LNCAP (cell line): ENCODE data around the gene MTURN.

ENCODE experiments used
- TF ChIP-seq, protein P1 (sequence below): fragments of 450-650 bp; IDR thresholded peaks from 2 replicates; pipeline ENCODE4 v1.5.1; 2017; ENCODE audit warnings: mild to moderate bottlenecking

MTURN gene

DNA sequence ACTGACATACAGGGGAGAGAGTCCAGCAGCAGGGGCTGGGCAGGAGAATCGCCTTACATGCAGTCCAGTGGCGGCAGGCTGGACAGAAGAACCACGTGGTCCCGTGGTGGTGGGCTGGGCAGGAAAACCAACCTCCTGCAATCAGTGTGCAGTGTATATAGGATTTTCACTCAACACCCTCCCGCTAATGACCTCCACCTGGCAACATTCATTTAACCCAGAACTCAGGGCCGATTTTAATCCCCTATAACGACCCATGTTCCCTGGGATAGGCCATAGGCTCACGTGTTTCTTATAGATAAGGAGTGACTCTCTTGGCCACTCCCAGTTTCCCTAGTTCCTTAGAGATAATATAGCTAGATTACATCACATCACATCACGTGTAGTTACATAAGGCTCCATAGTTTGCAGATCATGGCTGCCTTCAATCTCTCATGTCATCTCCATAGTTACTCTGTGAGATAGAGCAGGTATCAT is 19.4 kb downstream of the MTURN start:
- TF ChIP-seq, protein P1, sequence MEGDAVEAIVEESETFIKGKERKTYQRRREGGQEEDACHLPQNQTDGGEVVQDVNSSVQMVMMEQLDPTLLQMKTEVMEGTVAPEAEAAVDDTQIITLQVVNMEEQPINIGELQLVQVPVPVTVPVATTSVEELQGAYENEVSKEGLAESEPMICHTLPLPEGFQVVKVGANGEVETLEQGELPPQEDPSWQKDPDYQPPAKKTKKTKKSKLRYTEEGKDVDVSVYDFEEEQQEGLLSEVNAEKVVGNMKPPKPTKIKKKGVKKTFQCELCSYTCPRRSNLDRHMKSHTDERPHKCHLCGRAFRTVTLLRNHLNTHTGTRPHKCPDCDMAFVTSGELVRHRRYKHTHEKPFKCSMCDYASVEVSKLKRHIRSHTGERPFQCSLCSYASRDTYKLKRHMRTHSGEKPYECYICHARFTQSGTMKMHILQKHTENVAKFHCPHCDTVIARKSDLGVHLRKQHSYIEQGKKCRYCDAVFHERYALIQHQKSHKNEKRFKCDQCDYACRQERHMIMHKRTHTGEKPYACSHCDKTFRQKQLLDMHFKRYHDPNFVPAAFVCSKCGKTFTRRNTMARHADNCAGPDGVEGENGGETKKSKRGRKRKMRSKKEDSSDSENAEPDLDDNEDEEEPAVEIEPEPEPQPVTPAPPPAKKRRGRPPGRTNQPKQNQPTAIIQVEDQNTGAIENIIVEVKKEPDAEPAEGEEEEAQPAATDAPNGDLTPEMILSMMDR = no peak

DNA sequence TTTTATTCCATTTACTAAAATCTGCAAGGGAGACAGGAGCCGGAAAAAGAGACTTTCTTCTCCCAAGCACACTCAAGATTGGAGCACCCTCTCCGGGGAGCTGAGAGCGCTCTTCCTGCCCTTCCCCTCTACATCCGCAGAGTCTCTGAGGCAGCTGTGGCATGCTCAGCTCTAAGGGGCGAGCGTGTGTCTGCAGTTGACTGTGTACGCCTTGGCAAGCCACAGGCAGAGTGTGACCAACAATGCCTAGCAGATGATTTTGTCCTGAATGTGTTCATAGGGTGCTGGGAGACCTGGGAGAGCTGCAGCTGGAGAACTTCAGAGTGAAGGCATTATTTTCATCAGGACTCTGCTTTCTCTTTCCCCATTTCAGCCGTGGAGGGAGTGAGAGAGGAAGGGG is 20.7 kb downstream of the MTURN start:
- TF ChIP-seq, protein P1 = no peak

DNA sequence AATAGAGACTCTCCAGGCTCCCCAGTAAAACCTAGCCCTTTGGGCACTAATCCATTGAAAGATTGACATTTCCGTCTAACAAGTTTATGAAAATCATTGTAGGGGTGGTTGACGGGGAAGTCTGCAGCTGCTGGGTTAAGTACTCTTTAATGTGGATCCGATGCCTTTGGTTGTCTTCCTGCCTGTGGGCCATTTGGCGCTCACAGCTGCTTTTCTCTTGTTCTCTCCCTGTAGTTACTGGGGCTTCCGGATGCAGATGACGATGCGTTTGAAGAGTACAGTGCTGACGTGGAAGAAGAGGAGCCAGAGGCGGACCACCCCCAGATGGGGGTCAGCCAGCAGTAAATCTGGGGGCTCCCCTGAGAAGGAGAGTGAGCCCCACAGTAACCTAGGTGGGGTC is 22.4 kb downstream of the MTURN start:
- TF ChIP-seq, protein P1 = no peak

DNA sequence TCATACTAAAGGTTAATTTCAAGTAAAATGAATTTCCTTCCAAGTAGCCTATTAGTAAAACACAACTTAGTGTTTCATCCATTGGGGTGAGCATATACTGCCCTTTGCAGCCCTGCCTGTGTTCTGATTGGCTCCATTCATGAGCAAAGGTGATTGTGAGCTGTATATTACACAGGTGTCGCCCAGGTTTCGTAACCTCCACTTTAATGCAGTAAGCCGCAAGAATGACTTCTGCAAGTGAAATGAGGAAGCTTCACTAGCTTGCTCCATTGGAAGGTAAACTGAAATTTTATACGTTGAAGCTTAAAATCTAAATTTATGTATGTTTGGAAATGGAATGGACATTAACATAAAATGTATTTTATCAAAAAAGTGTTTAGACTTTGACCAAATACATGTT is 24.4 kb downstream of the MTURN start:
- TF ChIP-seq, protein P1 = no peak

DNA sequence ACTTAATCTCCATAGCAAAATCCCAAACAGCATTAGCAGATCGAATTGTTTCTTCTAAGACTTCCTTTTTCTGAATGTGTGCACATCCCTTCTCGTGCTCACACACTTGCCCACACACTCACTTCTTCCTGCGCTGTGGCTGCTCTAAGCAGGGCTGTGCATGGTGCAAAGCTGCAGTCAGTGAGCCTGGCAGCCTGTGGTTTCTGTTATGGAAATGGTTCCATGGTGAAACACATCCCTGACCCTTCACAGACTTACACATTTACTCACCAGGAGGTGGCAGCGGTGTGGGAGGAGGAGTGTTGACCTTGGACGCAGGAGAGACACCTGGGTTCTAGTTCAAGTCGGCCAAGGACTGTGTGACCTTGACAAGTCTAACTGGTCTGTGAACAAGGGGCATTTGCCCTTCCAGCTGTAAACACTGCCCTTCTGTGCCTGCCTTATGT is 24.9 kb downstream of the MTURN start:
- TF ChIP-seq, protein P1 = peak; percentile 26; the same call in 1 of the 2 replicates

DNA sequence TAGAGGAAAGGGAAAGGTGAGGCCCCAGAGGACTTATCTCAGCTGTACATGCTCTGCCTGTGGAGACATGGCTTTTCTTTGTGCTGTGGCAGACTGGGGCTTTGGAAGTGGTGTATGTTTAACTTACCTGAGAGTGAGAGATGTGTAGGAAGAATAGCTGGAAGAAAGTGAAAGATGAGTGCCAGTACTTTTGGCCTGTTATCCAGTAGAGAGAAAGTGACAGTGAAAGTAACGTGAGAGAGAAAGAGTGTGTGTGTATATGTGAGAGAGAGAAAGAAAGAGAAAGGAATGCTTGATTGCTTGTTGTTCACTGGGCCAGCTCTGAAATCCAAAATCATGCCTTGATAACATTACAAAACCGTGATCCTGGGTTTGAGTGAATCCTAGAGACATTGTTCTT is 25.5 kb downstream of the MTURN start:
- TF ChIP-seq, protein P1 = no peak

DNA sequence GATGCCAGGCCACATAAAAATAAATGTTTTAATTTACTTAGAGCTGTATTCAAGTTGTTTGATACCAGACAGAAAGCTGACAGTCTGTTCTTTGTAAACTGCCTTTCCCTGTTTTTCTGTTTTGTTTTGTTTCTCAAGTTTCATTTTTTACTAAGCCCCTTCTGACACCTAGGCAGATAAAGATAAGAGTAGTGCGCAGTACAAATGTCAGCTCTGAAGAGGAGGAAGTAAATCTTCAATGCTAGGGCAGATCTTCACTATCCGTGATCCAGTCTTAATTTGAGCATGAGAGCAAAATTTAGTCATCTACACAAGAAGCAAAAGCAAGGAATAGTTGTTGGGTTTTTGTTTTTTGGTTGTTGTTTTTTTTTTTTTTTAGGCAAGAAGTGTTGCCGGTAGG is 27.3 kb downstream of the MTURN start:
- TF ChIP-seq, protein P1 = no peak

DNA sequence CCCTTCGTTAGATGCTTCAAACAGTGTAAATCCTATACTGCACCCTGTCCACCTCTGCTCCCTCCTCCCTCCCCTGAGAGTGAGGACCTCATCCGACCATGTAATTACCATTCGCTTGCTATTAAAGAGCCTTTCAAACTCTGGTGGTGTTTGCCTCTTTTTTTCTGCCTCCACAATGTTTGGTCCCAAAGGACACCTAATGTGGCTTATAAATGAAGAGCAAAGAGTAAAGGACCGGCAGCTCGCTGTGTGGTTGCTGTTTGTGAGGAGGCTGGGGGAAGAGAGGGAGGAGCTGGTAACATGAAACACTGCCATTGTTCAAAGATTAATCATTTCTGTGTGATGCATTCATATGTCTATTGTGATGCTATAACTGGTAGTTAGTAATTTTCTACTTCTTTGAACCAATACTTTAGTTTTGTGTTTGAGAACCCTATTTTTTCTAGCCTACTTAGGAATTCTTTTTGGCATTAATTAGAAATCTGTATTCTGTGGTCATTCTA is 27.9 kb downstream of the MTURN start:
- TF ChIP-seq, protein P1 = no peak
